GM19467 (cell line): ENCODE results near the gene NDOR1.
A peak's percentile ranks its signal among the peaks of the same experiment; 100 is the strongest.

Experiments used
- ATAC-seq: cut with Tn5 transposase; IDR thresholded peaks from one replicate; pipeline ENCODE4 v1.9.1; 2021; ENCODE audit warnings: mild to moderate bottlenecking, moderate library complexity; ENCODE audit not compliant: unreplicated experiment

The NDOR1 gene

DNA sequence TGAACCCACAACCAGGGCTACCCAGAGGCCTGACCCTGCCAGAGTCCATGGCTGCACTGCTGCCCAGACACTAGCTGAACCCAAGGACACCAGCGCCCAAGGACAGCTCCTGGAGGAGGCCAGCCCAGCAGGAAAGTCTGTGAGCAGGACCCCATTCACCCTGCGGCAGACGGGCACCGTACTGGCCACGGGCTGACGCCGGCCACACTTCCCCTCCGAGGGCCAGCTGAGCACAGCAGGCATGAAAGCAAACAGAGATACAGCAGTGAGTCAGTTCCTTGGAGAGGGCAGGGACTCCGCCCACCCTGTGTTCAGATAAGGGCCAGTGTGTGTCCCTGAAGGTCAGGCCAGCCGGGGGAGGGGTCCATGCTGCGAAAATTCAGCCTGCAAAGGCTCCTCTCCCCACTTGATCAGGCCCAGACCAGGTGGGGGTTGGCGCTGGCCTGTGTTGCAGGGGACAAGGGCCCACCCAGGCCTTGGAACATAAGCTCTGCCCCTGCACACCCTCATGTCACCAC lies 13.3 kb downstream of the NDOR1 start:
- ATAC-seq, result no peak

DNA sequence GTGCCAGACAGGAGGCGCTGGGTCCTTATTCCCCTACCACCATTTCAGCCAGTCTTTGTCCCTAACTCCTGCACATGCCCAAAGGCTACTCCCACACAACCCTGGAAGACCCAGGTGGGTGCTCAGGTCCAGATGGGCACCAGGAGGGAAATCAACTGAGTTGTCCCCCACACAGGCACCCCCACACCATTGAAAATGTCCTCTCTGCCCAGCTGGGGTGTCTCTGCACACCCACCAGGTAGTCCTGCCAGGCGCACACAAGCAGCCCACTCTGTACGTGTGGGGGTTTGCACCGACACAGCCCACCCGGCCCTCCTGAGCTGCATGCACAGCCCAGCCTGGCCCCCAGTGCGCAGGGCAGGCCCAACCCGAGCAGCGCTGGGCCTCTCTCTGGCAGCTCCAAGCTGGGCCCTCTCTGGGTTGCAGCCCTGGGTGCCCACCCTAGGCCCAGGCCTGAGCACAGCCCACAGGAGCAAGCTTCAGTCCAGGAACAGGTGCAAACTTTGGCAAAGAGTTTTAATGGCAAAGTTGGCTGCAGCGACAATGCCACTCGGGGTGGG lies 14.3 kb downstream of the NDOR1 start:
- no peak for ATAC-seq

DNA sequence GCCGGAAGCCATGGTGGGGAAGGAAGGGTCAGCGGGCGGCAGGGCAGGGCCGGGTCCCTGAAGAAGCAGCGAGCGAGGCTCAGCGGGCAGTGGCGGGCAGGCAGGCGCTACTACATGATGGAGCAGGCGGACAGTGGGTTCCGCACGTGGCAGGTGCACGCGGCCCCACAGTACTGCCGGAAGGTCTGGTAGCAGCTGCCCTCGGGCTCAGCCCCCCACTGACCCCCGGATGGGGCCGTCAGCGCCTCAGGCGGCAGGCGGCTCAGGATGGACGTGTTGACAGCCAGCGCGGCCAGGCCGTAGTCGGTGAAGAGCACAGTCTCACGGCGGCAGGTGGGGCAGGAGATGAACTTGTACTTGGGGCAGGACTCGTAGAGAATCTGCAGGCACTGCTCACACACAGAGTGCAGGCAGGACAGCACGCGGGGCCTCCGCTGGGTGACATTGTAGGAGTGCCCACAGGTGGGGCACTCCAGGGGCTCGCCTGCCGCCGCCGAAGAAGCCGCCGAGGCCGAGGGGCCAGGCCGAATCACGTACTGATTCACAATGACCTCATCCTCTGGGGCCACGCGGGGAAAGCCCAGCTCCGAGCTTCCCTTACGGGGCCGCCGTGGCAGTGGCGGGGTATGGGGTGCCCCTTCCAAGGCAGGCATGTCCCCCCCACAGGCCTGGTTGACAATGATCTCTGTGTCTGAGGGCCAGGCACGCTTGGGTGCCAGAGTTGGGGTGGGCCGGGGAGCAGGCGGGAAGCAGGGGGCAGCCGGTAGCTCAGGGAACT lies 15.0 kb downstream of the NDOR1 start:
- ATAC-seq, result no peak

DNA sequence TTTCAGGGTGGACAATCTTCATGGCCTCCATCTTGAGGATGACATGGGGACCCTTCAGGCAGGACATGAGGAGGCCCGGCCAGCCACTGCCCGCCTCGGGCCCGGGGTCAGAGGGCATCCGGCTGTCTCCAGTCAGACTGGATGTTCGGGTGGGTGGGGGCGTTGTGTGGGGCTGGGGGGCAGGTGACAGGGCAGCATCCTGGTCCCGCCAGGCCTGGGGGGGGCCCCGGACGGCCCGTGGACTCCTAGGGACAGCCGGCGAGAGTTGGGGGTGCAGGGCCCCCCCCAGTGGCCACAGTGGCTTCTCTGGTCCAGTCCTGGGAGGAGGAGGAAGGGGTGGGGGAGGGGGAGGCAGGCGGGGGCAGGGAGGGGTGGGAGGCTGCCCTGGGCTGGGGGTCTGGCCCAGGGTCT lies 15.6 kb downstream of the NDOR1 start:
- ATAC-seq, result no peak

DNA sequence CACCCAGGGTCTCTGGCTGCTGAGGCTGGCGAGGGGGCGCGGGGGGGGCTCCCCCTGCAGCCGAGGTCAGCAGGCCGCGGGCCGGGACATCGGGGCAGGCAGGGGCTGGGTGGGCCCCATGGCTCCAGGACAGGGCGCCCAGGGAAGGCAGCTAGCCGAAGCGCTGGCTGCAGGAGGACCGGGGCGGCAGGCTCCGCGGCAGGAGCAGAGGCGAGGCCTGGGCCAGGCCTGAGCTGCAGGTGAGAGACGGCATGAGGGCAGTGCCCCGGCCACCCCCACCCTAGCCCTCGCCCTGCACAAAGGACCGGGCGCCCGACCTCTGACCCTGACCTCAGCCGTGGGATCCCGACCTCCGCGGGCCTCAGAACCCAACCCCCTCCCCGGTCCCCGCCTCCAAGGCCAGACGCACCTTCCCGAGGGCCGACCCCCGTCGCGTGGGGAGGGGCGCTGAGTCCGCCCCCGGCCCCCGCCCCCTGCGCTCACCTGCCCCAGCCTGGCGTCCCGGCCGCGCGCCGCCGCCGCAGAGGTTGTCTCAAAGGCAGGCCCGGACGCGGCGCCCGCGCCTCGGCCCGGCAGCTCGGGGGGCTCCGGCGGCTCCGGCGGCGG lies 16.1 kb downstream of the NDOR1 start:
- ATAC-seq, result no peak

DNA sequence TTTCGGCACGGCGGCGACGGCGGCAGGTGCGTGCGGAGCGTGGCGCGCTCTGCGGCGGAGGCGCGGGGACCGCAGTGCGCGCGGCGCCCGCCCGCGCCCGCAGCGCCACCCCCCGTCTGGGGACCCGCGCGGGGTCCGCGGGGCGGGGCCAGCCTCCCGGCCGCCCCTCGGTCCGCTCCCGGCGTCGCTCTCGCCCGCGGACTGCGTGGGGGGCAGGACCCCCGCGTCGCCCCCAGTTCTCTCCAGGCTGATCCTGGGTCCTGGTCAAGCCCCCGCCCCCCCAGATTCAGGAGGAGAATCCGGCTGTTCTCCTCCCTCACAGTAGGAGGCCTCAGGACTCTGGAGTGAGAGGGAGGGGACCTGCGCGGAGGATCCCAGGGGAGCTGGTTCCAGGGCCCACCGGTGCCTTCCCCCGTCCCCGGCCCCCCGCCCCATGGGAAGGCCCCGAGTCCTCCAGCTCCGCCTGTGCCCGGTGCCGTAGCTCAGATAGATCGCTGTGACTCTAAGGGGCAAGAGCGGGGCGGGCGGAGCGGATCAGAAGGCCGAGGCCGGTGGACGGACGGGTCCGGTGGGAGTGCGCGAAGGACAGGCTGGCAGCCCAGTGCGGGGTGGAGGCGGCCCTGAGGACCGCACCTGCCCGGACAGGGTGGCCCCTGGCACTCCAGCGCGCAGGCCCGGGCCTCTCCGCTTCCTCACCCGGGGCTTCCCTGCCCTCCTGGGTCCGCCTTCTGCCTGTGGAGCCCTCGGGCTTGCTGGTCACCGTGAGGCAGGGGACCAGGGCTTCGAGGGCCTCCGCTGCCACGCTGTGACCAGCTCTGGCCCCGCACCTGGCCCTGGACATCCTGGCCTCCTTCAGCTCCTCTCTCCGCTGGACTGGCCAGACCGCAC lies 16.9 kb downstream of the NDOR1 start, which contains the start of gene RNF208:
Gene RNF208, minus strand, starts transcription at position 51 of the 888 bp plus-strand sequence. CDS start 1,028 bp downstream, outside the sequence.
- ATAC-seq, result no peak

DNA sequence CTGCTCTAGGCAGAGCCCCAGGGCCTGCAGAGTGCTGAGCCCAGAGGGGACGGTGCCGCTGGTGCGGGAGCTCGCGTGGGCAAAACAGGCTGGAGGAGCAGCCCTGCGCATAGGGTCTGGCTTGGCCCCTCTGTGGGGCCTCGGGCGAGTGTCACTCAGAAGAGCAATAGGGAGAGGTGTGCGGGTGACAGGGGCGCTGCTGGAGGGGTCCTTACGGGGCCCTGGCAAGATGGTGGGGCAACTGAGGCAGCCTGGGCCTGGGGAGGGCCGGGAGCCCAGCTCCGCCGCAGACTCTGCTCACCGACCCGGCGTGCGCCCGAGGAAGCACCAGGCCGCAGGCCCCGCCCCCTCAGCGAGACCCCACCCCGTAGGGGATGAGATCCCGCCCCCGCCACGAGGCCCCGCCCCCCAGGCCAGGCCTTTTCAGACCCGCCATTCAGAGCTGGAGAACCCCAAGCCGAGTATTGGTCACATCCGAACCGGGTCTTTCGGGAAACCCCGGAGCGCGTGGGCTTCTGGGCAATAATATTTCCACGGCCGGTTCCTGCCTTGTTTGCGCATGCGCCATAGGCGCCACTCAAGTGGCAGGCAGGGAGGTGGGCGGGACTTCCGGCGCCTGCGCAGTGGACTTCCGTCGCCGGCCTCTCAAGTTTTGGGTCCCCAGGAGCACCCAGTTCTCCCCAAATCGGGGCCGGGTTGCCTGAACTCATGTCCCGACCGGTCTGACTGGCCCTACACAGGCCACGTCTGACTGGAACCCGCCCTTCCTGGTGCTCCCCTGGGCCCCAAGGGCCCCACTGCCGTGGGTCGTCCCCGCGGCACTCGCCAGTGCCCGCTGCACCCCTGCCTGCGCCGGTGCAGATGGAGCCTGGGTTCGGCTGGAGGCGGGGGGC lies 17.8 kb downstream of the NDOR1 start:
- peak; percentile 74 for ATAC-seq

DNA sequence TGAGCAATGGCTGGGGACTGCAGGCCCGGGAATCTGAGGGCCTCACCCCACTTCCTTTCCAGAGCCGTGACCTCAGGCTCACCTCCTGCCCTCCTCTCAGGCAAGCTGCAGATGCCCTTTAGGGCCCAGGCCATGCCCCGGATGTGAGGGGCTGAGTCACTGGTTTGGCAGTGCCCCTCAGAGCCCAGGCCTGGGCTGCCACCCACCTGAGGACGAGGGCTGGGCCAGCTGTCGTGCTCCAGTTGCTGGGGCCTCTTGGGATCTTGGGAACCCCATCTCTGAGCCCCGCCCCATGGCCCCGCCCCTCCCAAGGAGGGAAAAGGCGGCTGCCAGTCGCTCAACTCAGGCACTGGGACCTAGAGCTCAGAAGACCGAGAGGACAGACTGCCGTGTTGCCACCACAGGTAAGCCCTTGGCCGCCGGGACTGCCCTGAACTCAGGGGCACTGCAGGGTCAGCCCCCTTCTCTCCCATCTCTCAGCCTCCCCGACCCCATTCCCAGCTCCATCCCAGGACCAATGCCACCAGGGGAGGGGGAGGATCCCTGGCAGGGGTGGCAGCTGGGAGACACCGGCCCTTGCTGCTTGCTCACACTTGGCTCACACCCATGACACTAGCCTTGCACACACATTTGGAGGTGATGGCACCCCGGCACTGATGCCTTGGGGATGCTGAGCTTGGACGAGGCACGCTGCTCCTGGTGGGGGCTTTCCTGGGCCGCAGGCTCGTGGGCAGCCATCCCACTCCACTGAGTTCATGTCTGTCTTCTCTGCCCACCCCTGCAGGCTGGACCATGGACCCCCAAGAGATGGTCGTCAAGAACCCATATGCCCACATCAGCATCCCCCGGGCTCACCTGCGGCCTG lies 19.6 kb downstream of the NDOR1 start, which contains the start of gene CYSRT1:
Gene CYSRT1, plus strand, starts transcription at position 345 of the 865 bp plus-strand sequence. Its CDS starts 448 bp downstream, at position 793.
- ATAC-seq, result no peak

DNA sequence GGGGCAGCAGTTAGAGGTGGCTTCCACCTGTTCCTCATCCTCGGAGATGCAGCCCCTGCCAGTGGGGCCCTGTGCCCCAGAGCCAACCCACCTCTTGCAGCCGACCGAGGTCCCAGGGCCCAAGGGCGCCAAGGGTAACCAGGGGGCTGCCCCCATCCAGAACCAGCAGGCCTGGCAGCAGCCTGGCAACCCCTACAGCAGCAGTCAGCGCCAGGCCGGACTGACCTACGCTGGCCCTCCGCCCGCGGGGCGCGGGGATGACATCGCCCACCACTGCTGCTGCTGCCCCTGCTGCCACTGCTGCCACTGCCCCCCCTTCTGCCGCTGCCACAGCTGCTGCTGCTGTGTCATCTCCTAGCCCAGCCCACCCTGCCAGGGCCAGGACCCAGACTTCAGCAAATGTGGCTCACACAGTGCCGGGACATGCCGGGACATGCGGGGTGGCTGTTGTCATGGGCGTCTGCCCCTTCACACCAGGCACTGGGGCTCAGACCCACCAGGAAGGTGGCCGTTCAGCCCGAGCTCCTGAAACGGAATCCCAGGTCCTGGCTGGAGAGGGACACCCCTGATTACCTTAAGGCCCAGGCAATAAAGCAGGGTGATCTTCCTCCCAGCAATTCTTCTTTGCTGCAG lies 20.3 kb downstream of the NDOR1 start:
- no peak for ATAC-seq

DNA sequence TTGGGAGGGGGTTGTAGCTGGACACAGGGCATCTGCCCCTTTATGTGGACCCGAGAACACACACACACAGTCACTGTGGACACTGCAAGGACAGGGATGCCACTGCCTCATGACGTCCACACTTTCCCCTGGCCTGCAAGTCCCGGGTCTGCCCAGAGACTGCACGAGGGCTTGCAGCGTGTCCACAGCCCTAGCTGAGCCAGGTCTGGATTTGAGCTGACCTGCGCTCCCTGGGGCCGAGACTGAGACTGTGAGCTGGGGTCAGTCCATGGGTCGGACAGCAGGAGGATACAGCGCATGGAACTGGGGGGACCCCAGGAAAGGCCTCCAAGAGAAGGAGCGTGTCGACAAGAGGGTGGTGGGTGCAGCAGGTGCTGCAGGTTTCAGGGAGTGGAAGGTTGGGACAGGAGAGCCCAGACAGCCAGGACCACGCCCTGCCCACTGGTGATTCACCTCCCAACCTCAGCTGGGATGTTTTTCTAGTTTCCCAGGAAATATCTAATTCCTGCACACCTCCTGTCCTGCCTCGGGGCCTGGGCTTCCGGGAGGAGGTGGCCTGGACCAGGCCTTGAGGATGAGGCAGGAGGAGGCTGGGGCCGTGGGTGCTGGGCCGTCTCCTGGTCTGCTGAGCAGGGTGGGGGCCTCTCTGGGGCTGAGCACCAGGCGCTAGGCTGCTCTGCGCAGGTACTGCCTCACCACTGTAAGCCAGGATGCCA lies 21.0 kb downstream of the NDOR1 start:
- ATAC-seq, result no peak

DNA sequence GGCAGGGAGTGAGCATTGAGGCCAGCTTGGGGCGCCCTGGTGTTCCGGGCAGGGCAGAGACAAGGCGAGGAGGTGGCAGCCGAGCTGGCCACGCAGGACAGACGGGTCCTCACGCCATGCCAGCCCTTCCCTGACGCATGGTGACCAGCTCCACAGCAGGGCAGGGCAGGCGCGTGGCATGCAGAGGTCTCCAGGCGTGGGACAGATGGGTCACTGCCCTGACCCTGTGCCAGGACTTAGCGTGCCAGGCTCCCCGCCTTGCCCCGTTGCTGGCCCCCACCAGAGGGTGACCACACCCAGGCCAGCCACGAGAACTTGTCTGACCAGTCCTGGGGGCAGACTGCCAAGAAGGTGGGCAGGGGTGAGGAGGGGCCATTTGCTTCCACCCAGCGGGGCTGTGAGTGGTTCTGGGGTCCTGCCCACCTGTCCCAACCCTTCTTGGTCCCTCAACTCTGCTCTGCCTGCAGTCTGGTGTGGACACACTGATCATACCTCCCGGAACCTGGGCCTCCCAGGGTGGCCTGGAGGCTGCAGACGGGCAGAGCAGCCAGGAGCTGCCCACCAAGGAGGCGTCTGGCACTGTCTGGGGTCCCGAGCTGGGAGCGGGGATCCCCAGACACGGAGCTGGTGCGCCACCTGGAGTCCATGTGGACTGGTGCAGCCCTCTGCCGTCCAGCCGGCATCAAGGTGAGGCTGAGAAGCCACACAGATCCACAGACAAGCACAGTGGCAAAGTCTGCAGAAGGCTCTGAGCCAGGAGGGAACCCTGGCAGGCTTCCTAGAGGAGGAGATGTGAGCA lies 21.8 kb downstream of the NDOR1 start, which contains the start of gene RNF224:
Gene RNF224, plus strand, starts transcription at position 449 of the 799 bp plus-strand sequence. CDS start 834 bp downstream, outside the sequence.
- ATAC-seq, result no peak

DNA sequence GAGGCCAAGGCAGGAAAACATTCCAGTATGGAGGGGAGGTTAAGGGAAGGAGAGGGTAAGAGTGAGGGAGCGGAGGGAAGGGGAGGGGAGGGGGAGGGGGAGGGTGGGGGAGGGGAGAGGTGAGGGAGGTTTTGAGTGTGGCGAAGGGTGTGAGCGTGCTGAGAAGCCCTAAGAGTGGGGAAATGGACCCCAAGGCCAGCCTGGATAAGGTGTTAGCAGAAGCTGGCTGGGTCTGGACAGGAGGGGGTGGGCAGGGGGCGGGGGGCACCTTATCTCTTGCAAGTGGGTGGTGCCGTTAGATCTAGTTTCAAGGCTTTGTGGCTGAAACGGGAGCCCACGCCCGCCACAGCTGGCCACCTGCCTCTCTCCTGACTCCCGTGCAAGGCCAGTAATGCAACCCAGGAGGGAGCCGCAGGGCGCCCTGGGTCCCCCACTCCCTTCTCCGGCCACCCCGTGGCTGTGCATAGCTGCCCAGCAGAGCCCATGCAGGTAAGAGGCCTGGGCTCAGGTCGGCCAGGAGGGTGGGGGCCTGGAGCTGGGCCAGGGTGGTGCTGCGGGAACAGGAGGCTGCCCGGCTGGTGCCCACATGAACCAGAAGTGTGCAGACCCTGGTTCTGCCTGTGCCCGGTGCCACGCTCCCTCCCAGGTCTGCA lies 22.5 kb downstream of the NDOR1 start:
- ATAC-seq, result no peak

DNA sequence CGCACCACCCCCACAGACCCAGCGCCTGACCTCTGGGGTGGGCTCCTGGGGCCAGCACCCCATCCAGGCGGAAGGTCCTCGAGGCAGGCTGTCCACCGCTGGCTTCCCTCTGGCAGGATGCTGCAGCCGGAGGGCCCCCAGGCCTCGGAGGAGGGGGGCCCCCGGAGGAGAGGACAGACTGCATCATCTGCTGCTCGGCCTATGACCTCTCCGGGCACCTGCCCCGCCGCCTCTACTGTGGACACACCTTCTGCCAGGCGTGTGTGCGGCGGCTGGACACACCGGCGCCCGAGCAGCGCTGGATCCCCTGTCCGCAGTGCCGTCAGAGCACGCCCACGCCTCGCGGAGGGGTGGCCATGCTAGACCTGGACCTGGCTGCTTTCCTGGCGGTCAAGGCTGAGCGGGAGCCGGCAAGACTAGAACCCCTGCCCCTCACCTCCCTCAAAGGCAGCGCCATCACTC lies 23.0 kb downstream of the NDOR1 start:
- ATAC-seq, result no peak

DNA sequence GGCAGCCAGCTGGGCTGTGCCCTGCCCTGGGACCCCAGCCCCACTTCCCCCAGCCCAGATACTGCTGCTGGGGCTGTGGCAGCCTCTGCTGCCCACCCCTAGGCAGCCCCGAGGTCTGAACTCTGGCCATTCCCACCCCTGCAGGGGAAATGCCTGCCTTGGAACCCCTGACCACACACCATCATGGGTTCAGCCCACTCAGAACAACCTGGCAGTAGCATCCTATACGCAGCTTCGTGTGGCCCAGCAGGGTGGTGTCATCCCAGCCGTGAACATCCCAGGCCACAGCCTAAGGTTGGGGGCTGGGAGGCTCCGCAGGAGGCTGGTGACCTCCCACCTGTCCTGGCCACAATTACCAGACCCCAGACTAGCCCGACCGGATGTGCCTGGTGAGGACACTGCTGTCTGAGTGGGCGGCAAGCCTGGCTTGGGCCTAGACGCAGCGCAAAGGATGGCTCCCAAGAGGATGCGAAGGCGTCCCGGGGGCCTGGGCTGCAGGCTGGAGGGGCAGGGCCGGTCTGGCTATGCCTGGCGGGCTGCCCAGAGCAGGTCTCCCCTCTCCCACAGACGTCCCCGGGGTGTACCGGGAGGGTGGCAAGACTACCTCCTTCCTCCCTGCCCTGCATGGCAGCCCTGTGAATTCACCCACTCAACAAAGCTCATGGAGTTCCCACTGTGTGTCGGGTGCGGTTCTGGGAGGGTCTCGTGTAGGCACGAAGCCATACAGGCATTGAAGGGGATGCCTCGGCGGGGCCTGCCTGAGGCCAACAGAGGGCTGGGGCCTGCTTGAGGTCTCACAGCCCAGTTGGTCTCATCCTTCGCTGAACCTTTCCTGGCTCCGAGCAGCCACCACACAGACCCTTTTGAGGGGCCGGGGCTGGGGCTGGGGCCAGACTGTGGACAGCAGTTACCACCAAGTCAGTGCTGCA lies 23.7 kb downstream of the NDOR1 start:
- no peak for ATAC-seq
